ENCODE results near the gene AHNAK2.

DNA sequence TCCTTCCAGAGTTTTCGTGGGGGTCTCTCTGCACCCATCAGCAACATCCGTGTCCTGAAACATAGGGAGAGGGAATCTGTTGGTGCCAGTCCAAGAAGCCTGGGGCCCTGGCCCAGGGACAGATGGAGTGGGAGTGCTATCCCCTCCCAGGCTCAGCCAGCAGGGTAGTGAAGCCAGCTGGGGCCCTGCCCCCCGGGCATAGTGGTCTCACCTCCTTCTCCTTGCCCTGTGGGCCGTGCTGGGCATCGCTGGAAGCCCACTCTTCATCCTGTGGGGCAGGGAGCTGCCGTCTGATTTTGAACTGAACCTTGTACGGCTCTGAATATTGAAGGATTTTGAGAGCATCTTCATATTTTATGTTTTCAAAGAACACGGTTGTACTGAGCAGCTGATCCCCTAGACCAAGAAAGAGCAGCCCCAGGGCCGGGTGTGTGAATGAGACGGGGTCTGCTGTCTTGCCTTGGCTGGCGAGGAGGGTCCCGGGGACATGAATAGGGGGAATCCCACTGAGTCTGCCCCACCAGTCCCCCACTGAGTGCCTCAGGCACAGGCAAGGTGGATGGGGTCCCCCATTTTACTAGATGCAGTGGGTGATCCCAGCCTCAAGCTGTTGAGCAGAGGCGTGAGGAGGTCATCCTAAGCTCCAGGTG is 23.3 kb downstream of the AHNAK2 start:
- TF ChIP-seq ZNF324 (tag by site-specific recombination; IDR thresholded peaks at IDR 0.05) (no peak), ZBTB8A (tag by site-specific recombination; IDR thresholded peaks at IDR 0.05) (no peak), ZNF175 (tag by site-specific recombination; IDR thresholded peaks at IDR 0.05) (no peak)

Measured in HEK293 (cell line).